Embryonic facial prominence (tissue), 1 donor: ENCODE data around the gene WNT9B.

Experiments
- DNase-seq: peaks from one replicate; pipeline ENCODE4 v3.0.0-alpha.2; 2016; ENCODE audit errors: extremely low spot score

The WNT9B gene

GRCh38 chr17:46851029-46851741 is at the start of gene WNT9B:
TSS of gene WNT9B (plus strand) at chr17:46851583. CDS start at chr17:46851639, 56 bp downstream.
- no peak for DNase-seq

- DNase-seq: no peak
Observed at GRCh38 chr17:46802800-46803199, 48.6 kb upstream of the WNT9B start.

GRCh38 chr17:46803544-46803943 is 47.8 kb upstream of the WNT9B start:
- no peak for DNase-seq

GRCh38 chr17:46805771-46806170 is 45.6 kb upstream of the WNT9B start:
- no peak for DNase-seq

GRCh38 chr17:46809110-46809571 is 42.2 kb upstream of the WNT9B start:
- no peak for DNase-seq

GRCh38 chr17:46810837-46811236 is 40.5 kb upstream of the WNT9B start:
- DNase-seq: no peak

- DNase-seq: no peak
Observed at GRCh38 chr17:46811978-46812583, 39.3 kb upstream of the WNT9B start.

GRCh38 chr17:46812624-46813318 is 38.6 kb upstream of the WNT9B start:
- no peak for DNase-seq

GRCh38 chr17:46813920-46814319 is 37.5 kb upstream of the WNT9B start:
- no peak for DNase-seq

GRCh38 chr17:46814446-46814845 is 36.9 kb upstream of the WNT9B start:
- no peak for DNase-seq

GRCh38 chr17:46815474-46816353 is 35.7 kb upstream of the WNT9B start:
- no peak for DNase-seq

GRCh38 chr17:46817151-46817900 is 34.1 kb upstream of the WNT9B start:
- DNase-seq: no peak

GRCh38 chr17:46817901-46818209 is 33.5 kb upstream of the WNT9B start:
- DNase-seq: no peak

GRCh38 chr17:46818316-46818928 is 33.0 kb upstream of the WNT9B start, which contains the start of gene WNT3:
TSS of gene WNT3 (minus strand) at chr17:46818692. CDS start at chr17:46818597, 95 bp downstream.
- DNase-seq: no peak

- no peak for DNase-seq
Observed at GRCh38 chr17:46818929-46819859, 32.2 kb upstream of the WNT9B start.

GRCh38 chr17:46819906-46820351 is 31.5 kb upstream of the WNT9B start:
- no peak for DNase-seq

- no peak for DNase-seq
Observed at GRCh38 chr17:46820592-46821450, 30.6 kb upstream of the WNT9B start.
